HepG2 (cell line): Measurements from ENCODE around the gene TPPP3. TPM values are rescaled to one million over a fixed set of nuclear protein-coding genes. Genes with fewer than 3 reads are reported as not detected.
A peak's percentile ranks its signal among the peaks of the same experiment; 100 is the strongest.

ENCODE experiments used
- AGO2 ChIP-seq: fragments of 200-400 bp; formaldehyde crosslinking; optimal IDR thresholded peaks from 2 replicates; pipeline ENCODE3; 2017; ENCODE audit warnings: mild to moderate bottlenecking, low read depth, low read length, moderate library complexity
- CENPT ChIP-seq: sonication (generic); formaldehyde crosslinking; IDR thresholded peaks from 2 replicates; pipeline ENCODE4 v1.8.0; 2022; ENCODE audit warnings: low read depth, mild to moderate bottlenecking, moderate library complexity, missing genetic modification reagents
- DMAP1 ChIP-seq: IDR thresholded peaks from 2 replicates; pipeline ENCODE4 v1.6.1; 2016
- HNRNPUL1 ChIP-seq: fragments of 200-400 bp; formaldehyde crosslinking; IDR thresholded peaks from 2 replicates; pipeline ENCODE4 v1.6.1; 2017; ENCODE audit warnings: low read depth, mild to moderate bottlenecking, low read length, moderate library complexity
- NCOR1 ChIP-seq: fragments of 200-600 bp; sonication (generic); IDR thresholded peaks from 2 replicates; pipeline ENCODE4 v1.7.0; 2017; ENCODE audit warnings: antibody characterized with exemption, low read length, borderline replicate concordance
- SAP130 ChIP-seq: IDR thresholded peaks from 2 replicates; pipeline ENCODE4 v1.6.1; 2016; ENCODE audit warnings: low read depth
- SIN3A ChIP-seq: IDR thresholded peaks from 2 replicates; pipeline ENCODE4 v1.6.1; 2011; ENCODE audit warnings: low read depth, mild to moderate bottlenecking, control low read depth, low read length, borderline replicate concordance
- SP140L ChIP-seq: sonication (generic); formaldehyde crosslinking; IDR thresholded peaks from 2 replicates; pipeline ENCODE4 v1.4.0; 2020; ENCODE audit warnings: missing genetic modification reagents, borderline replicate concordance
- ZC3H4 ChIP-seq: sonication (generic); formaldehyde crosslinking; IDR thresholded peaks from 2 replicates; pipeline ENCODE4 v1.4.0; 2020; ENCODE audit warnings: missing genetic modification reagents, borderline replicate concordance
- ZFP1 ChIP-seq: IDR thresholded peaks from 2 replicates; pipeline ENCODE4 v1.6.1; 2016
- ZNF24 ChIP-seq: fragments of 450-650 bp; IDR thresholded peaks from 2 replicates; pipeline ENCODE4 v1.6.1; 2017; ENCODE audit warnings: antibody characterized with exemption, mild to moderate bottlenecking
- ZNF263 ChIP-seq: sonication (generic); formaldehyde crosslinking; IDR thresholded peaks from 2 replicates; pipeline ENCODE4 v1.4.0; 2020; ENCODE audit warnings: missing genetic modification reagents
- ZNF274 ChIP-seq: sonication (generic); formaldehyde crosslinking; IDR thresholded peaks from 2 replicates; pipeline ENCODE4 v1.5.1; 2020; ENCODE audit warnings: mild to moderate bottlenecking, missing genetic modification reagents
- ZNF530 ChIP-seq: sonication (generic); formaldehyde crosslinking; IDR thresholded peaks from 2 replicates; pipeline ENCODE4 v1.5.0; 2020; ENCODE audit warnings: low read depth, mild to moderate bottlenecking, missing genetic modification reagents
- ZNF563 ChIP-seq: sonication (generic); formaldehyde crosslinking; IDR thresholded peaks from 2 replicates; pipeline ENCODE4 v1.8.0; 2022; ENCODE audit warnings: mild to moderate bottlenecking, moderate library complexity, missing genetic modification reagents
- ZNF569 ChIP-seq: sonication (generic); formaldehyde crosslinking; IDR thresholded peaks from 2 replicates; pipeline ENCODE4 v1.5.0; 2020; ENCODE audit warnings: mild to moderate bottlenecking, missing genetic modification reagents, moderate library complexity, borderline replicate concordance
- ZNF703 ChIP-seq: sonication (generic); formaldehyde crosslinking; IDR thresholded peaks from 2 replicates; pipeline ENCODE4 v1.5.1; 2020; ENCODE audit warnings: missing genetic modification reagents, mild to moderate bottlenecking, moderate library complexity, borderline replicate concordance
- ZNF761 ChIP-seq: sonication (generic); formaldehyde crosslinking; conservative IDR thresholded peaks from 2 replicates; pipeline ENCODE4 v1.4.0; 2020; ENCODE audit warnings: mild to moderate bottlenecking, missing genetic modification reagents
- polyA plus RNA-seq, 8 experiments: library from polyadenylated mRNA; depleted of rRNA in 3 of 8; stranded (reverse) in 7 of 8; unstranded in 1 of 8; fragments of >200 nt; fragmentation: Illumina TruSeq in 4 of 8; extraction: Trizol in 4 of 8; gene quantifications; 2 replicates each; pipeline versions ENCODE4 v1.2.1 to v1.2.3, GENCODE V29; 2011 to 2016; ENCODE audit warnings: low read depth in 4 of 8, missing spikeins in 1 of 8, mixed read lengths in 1 of 8; ENCODE audit not compliant: insufficient read depth in 1 of 8
- total RNA-seq, 5 experiments: library from RNA; depleted of rRNA; stranded (reverse); fragments of >200 nt; fragmentation: Illumina TruSeq; extraction: Trizol; gene quantifications; 2 replicates each; pipeline ENCODE4 v1.2.3, GENCODE V29; 2016; ENCODE audit warnings: low read depth in 1 of 5
- TF ChIP-seq, protein P1 (sequence below): sonication (generic); formaldehyde crosslinking; IDR thresholded peaks from 2 replicates; pipeline ENCODE4 v1.5.1; 2020; ENCODE audit warnings: mild to moderate bottlenecking, missing genetic modification reagents, moderate library complexity
- TF ChIP-seq, protein P2 (sequence below): sonication (generic); formaldehyde crosslinking; IDR thresholded peaks from 2 replicates; pipeline ENCODE4 v1.5.0; 2020; ENCODE audit warnings: mild to moderate bottlenecking, missing genetic modification reagents
- TF ChIP-seq, protein P3 (sequence below): fragments of 450-650 bp; IDR thresholded peaks from 2 replicates; pipeline ENCODE4 v1.6.1; 2017; ENCODE audit warnings: mild to moderate bottlenecking
- TF ChIP-seq, protein P4 (sequence below): IDR thresholded peaks from 2 replicates; pipeline ENCODE4 v1.6.1; 2016; ENCODE audit warnings: mild to moderate bottlenecking, missing biosample characterization, missing genetic modification reagents
- TF ChIP-seq, protein P5 (sequence below): sonication (generic); formaldehyde crosslinking; IDR thresholded peaks from 2 replicates; pipeline ENCODE4 v1.4.0; 2020; ENCODE audit warnings: missing genetic modification reagents, mild to moderate bottlenecking, borderline replicate concordance

The TPPP3 gene
- total and polyA plus RNA-seq, 2 of the 13 experiments (the other 11 are each of a cell fraction or from before 2014, with no cell fraction given): 0.16 to 0.44 TPM

DNA sequence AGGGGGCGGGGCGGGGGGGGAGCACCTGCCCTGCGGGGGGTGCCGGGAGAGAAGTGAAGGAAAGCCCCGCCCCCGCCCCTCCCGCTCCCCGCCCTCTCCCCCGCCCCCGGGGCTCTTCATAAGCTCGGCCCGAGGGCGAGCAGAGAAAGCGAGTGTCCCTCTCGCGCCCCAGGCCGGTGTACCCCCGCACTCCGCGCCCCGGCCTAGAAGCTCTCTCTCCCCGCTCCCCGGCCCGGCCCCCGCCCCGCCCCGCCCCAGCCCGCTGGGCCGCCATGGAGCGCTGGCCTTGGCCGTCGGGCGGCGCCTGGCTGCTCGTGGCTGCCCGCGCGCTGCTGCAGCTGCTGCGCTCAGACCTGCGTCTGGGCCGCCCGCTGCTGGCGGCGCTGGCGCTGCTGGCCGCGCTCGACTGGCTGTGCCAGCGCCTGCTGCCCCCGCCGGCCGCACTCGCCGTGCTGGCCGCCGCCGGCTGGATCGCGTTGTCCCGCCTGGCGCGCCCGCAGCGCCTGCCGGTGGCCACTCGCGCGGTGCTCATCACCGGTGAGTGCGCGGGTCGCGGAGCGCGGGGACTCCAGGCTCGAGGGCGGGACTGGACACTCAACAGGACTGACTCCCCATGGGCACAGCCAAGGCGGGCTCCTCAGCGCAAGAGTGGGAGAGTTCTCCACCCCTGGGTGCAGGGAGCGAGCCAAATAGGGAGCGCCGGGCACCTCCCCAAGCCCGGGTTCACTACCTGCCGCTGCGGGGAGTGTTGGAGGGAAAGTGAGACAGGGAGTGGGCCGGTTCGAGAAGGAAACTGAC lies 37.9 kb upstream of the TPPP3 start, which contains the start of gene HSD11B2 (continued):
- no peak for TF ChIP-seq ZNF761
- no peak for TF ChIP-seq ZNF24
- no peak for TF ChIP-seq CENPT (CRISPR knock-in tag)
- TF ChIP-seq ZNF263 (CRISPR knock-in tag): peak; percentile 44; the same call in 1 of the 2 replicates
- peak; percentile 50; the same call in 1 of the 2 replicates for TF ChIP-seq SIN3A
- TF ChIP-seq ZFP1 (CRISPR knock-in tag): 0 out of 2 replicates have a peak, but pooled peaks have one; percentile 13
- TF ChIP-seq ZNF563 (CRISPR knock-in tag): peak; percentile 53
- TF ChIP-seq, protein P1, sequence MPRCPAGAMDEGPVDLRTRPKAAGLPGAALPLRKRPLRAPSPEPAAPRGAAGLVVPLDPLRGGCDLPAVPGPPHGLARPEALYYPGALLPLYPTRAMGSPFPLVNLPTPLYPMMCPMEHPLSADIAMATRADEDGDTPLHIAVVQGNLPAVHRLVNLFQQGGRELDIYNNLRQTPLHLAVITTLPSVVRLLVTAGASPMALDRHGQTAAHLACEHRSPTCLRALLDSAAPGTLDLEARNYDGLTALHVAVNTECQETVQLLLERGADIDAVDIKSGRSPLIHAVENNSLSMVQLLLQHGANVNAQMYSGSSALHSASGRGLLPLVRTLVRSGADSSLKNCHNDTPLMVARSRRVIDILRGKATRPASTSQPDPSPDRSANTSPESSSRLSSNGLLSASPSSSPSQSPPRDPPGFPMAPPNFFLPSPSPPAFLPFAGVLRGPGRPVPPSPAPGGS (CRISPR knock-in tag): no peak
- TF ChIP-seq AGO2: peak; percentile 76
- TF ChIP-seq, protein P2, sequence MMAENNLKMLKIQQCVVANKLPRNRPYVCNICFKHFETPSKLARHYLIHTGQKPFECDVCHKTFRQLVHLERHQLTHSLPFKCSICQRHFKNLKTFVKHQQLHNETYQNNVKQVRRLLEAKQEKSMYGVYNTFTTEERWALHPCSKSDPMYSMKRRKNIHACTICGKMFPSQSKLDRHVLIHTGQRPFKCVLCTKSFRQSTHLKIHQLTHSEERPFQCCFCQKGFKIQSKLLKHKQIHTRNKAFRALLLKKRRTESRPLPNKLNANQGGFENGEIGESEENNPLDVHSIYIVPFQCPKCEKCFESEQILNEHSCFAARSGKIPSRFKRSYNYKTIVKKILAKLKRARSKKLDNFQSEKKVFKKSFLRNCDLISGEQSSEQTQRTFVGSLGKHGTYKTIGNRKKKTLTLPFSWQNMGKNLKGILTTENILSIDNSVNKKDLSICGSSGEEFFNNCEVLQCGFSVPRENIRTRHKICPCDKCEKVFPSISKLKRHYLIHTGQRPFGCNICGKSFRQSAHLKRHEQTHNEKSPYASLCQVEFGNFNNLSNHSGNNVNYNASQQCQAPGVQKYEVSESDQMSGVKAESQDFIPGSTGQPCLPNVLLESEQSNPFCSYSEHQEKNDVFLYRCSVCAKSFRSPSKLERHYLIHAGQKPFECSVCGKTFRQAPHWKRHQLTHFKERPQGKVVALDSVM (CRISPR knock-in tag): no peak
- TF ChIP-seq, protein P3, sequence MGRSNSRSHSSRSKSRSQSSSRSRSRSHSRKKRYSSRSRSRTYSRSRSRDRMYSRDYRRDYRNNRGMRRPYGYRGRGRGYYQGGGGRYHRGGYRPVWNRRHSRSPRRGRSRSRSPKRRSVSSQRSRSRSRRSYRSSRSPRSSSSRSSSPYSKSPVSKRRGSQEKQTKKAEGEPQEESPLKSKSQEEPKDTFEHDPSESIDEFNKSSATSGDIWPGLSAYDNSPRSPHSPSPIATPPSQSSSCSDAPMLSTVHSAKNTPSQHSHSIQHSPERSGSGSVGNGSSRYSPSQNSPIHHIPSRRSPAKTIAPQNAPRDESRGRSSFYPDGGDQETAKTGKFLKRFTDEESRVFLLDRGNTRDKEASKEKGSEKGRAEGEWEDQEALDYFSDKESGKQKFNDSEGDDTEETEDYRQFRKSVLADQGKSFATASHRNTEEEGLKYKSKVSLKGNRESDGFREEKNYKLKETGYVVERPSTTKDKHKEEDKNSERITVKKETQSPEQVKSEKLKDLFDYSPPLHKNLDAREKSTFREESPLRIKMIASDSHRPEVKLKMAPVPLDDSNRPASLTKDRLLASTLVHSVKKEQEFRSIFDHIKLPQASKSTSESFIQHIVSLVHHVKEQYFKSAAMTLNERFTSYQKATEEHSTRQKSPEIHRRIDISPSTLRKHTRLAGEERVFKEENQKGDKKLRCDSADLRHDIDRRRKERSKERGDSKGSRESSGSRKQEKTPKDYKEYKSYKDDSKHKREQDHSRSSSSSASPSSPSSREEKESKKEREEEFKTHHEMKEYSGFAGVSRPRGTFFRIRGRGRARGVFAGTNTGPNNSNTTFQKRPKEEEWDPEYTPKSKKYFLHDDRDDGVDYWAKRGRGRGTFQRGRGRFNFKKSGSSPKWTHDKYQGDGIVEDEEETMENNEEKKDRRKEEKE: no peak
- 0 out of 2 replicates have a peak, but pooled peaks have one; percentile 0 for TF ChIP-seq ZNF569 (CRISPR knock-in tag)
- no peak for TF ChIP-seq SP140L
- peak; percentile 27; the same call in 1 of the 2 replicates for TF ChIP-seq SAP130
- TF ChIP-seq ZC3H4 (CRISPR knock-in tag): no peak
- no peak for TF ChIP-seq ZNF703 (CRISPR knock-in tag)
- no peak for TF ChIP-seq ZNF274 (CRISPR knock-in tag)
- TF ChIP-seq, protein P4, sequence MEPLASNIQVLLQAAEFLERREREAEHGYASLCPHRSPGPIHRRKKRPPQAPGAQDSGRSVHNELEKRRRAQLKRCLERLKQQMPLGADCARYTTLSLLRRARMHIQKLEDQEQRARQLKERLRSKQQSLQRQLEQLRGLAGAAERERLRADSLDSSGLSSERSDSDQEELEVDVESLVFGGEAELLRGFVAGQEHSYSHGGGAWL: no peak
- TF ChIP-seq ZNF530 (CRISPR knock-in tag): no peak
- no peak for TF ChIP-seq HNRNPUL1
- TF ChIP-seq DMAP1: no peak; the same call in none of the 2 replicates
- TF ChIP-seq, protein P5, sequence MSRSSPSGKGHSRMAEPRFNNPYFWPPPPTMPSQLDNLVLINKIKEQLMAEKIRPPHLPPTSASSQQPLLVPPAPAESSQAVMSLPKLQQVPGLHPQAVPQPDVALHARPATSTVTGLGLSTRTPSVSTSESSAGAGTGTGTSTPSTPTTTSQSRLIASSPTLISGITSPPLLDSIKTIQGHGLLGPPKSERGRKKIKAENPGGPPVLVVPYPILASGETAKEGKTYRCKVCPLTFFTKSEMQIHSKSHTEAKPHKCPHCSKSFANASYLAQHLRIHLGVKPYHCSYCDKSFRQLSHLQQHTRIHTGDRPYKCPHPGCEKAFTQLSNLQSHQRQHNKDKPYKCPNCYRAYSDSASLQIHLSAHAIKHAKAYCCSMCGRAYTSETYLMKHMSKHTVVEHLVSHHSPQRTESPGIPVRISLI: no peak
- TF ChIP-seq NCOR1: no peak
